ENCODE measurements around the gene SLC44A2. TPM values are rescaled to one million over a fixed set of nuclear protein-coding genes. Genes with fewer than 3 reads are reported as not detected.

SLC44A2 gene
- total RNA-seq, 1 experiment from 2014 or later = 130 TPM

GRCh38 chr19:10688545-10689280, 63.4 kb downstream of the SLC44A2 start:
- TF ChIP-seq CTCF (IDR thresholded peaks at IDR 0.05; ENCODE audit: unreplicated experiment) = no peak
- Mint-ChIP-seq H3K27ac (ENCODE audit: unreplicated experiment) (no peak overlapping the region), H3K4me1 (ENCODE audit: low read depth, unreplicated experiment) (no peaks in the 10 kb centered on the region), H3K9me3 (ENCODE audit: low read depth, unreplicated experiment) (no peaks in the 10 kb centered on the region), H3K27me3 (ENCODE audit: unreplicated experiment) (no peaks in the 10 kb centered on the region), H3K36me3 (ENCODE audit: insufficient read depth, unreplicated experiment) (peaks cover 66% of the 10 kb centered on the region), H3K4me3 (ENCODE audit: low read depth, unreplicated experiment) (no peak overlapping the region)
- intact Hi-C loops (cut with micrococcal nuclease; ENCODE audit: unreplicated experiment) = no loop called here
- BruUV-seq (replicated peaks) = no TSS peak
- CTCF ChIA-PET = no interaction called here
- DNase-seq = no peak

- Mint-ChIP-seq H3K9me3 (ENCODE audit: low read depth, unreplicated experiment) (no peaks in the 10 kb centered on the region), H3K4me1 (ENCODE audit: low read depth, unreplicated experiment) (peaks cover 4% of the 10 kb centered on the region), H3K36me3 (ENCODE audit: insufficient read depth, unreplicated experiment) (peaks cover 71% of the 10 kb centered on the region), H3K27me3 (ENCODE audit: unreplicated experiment) (no peaks in the 10 kb centered on the region), H3K4me3 (ENCODE audit: low read depth, unreplicated experiment) (no peak overlapping the region), H3K27ac (ENCODE audit: unreplicated experiment) (no peak overlapping the region)
- no peak for TF ChIP-seq CTCF (IDR thresholded peaks at IDR 0.05; ENCODE audit: unreplicated experiment)
- no peak for DNase-seq
- no TSS peak for BruUV-seq (replicated peaks)
- CTCF ChIA-PET = no interaction called here
- intact Hi-C loops (cut with micrococcal nuclease; ENCODE audit: unreplicated experiment) = no loop called here
Measured at GRCh38 chr19:10690341-10690781, 65.0 kb downstream of the SLC44A2 start.

- H3K9me3 Mint-ChIP-seq (ENCODE audit: low read depth, unreplicated experiment) = no peaks in the 10 kb centered on the region
- H3K4me1 Mint-ChIP-seq (ENCODE audit: low read depth, unreplicated experiment) = peaks cover 13% of the 10 kb centered on the region
- CTCF ChIA-PET = no interaction called here
- no peak overlapping the region for H3K27ac Mint-ChIP-seq (ENCODE audit: unreplicated experiment)
- no peak for DNase-seq
- no peak overlapping the region for H3K4me3 Mint-ChIP-seq (ENCODE audit: low read depth, unreplicated experiment)
- peaks cover 4% of the 10 kb centered on the region for H3K27me3 Mint-ChIP-seq (ENCODE audit: unreplicated experiment)
- intact Hi-C loops (cut with micrococcal nuclease; ENCODE audit: unreplicated experiment) = no loop called here
- H3K36me3 Mint-ChIP-seq (ENCODE audit: insufficient read depth, unreplicated experiment) = peaks cover 75% of the 10 kb centered on the region
- no TSS peak for BruUV-seq (replicated peaks)
- no peak for TF ChIP-seq CTCF (IDR thresholded peaks at IDR 0.05; ENCODE audit: unreplicated experiment)
Measured at GRCh38 chr19:10691178-10691881, 66.0 kb downstream of the SLC44A2 start.

GRCh38 chr19:10691883-10692282, 66.5 kb downstream of the SLC44A2 start:
- peaks cover 78% of the 10 kb centered on the region for H3K36me3 Mint-ChIP-seq (ENCODE audit: insufficient read depth, unreplicated experiment)
- DNase-seq = no peak
- no peak overlapping the region for H3K4me3 Mint-ChIP-seq (ENCODE audit: low read depth, unreplicated experiment)
- H3K4me1 Mint-ChIP-seq (ENCODE audit: low read depth, unreplicated experiment) = peaks cover 15% of the 10 kb centered on the region
- no peak for TF ChIP-seq CTCF (IDR thresholded peaks at IDR 0.05; ENCODE audit: unreplicated experiment)
- CTCF ChIA-PET = no interaction called here
- H3K27me3 Mint-ChIP-seq (ENCODE audit: unreplicated experiment) = peaks cover 10% of the 10 kb centered on the region
- H3K9me3 Mint-ChIP-seq (ENCODE audit: low read depth, unreplicated experiment) = no peaks in the 10 kb centered on the region
- intact Hi-C loops (cut with micrococcal nuclease; ENCODE audit: unreplicated experiment) = no loop called here
- BruUV-seq (replicated peaks) = no TSS peak
- H3K27ac Mint-ChIP-seq (ENCODE audit: unreplicated experiment) = no peak overlapping the region
